Naive B cell (primary cell): ENCODE results near the gene WDR37. TPM values are rescaled to one million over a fixed set of nuclear protein-coding genes. Genes with fewer than 3 reads are reported as not detected.

ENCODE experiments used
- ATAC-seq, 2 donors: fragments of 150-1000 bp; cut with Tn5 transposase; 2 replicates each; pipeline ENCODE4 v1.10.0; 2021; ENCODE audit warnings: low read depth in 2 of 2, mild to moderate bottlenecking in 2 of 2, moderate library complexity in 2 of 2
- DNase-seq: peaks from one replicate; pipeline ENCODE4 v3.0.0; 2022
- H3K27ac Mint-ChIP-seq, 6 donors: one replicate each; pipeline ENCODE4 v1.8.0; 2020 to 2022; ENCODE audit warnings: mild to moderate bottlenecking in 6 of 6, mixed read lengths in 6 of 6, moderate library complexity in 5 of 6, inconsistent platforms in 2 of 6
- H3K27me3 Mint-ChIP-seq, 3 donors: one replicate each; pipeline ENCODE4 v1.8.0; 2021 to 2022; ENCODE audit warnings: mixed read lengths in 3 of 3, mild to moderate bottlenecking in 1 of 3
- H3K36me3 Mint-ChIP-seq, 2 donors: one replicate each; pipeline ENCODE4 v1.8.0; 2020 to 2022; ENCODE audit warnings: mixed read lengths in 2 of 2, inconsistent platforms in 1 of 2, mild to moderate bottlenecking in 1 of 2
- H3K4me1 Mint-ChIP-seq, 3 donors: one replicate each; pipeline ENCODE4 v1.8.0; 2020 to 2022; ENCODE audit warnings: mixed read lengths in 3 of 3, inconsistent platforms in 1 of 3, mild to moderate bottlenecking in 1 of 3, moderate library complexity in 1 of 3
- H3K4me3 Mint-ChIP-seq, 8 donors: one replicate each; pipeline ENCODE4 v1.8.0; 2020 to 2022; ENCODE audit warnings: mild to moderate bottlenecking in 8 of 8, mixed read lengths in 8 of 8, moderate library complexity in 8 of 8, inconsistent platforms in 2 of 8
- H3K9me3 Mint-ChIP-seq, 7 donors: one replicate each; pipeline ENCODE4 v1.8.0; 2020 to 2022; ENCODE audit warnings: mixed read lengths in 7 of 7, mild to moderate bottlenecking in 5 of 7, inconsistent platforms in 2 of 7, moderate library complexity in 1 of 7
- polyA plus RNA-seq, 6 donors: library from polyadenylated mRNA; unstranded; fragments of 300-500 nt; fragmentation: Illumina TruSeq; gene quantifications; one replicate each; pipeline ENCODE4 v1.2.3, GENCODE V29; 2021; ENCODE audit warnings: low read depth in 6 of 6

WDR37 gene
- polyA plus RNA-seq, 6 donors from 2014 or later: 7.9 to 14.9 (median 11.5) TPM

DNA sequence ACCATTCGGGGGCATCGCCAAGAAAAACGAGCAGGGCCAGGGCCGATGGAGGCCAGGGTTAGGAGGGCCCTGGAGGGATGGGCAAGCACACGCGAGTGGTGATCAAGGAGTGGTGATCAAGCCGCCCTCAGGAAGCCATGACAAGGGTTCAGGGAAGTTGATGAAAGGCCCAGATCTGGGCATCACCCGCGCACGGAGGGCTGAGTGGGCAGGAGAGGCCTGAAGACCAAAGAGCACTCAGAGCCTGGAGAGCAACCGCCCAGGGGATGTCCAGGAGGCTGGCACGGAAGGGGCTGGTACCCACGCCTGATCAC is 114.6 kb downstream of the WDR37 start:
- DNase-seq (no peak), ATAC-seq (no peak)
- peak overlapping the region in 1 of 8 donors; percentile 22 for H3K4me3 Mint-ChIP-seq
- peaks cover 0 to 2% (median 0%) of the 10 kb centered on the region in 7 donors for H3K9me3 Mint-ChIP-seq
- no peaks in the 10 kb centered on the region for H3K4me1 Mint-ChIP-seq
- H3K36me3 Mint-ChIP-seq: no peaks in the 10 kb centered on the region
- H3K27me3 Mint-ChIP-seq: peaks cover 10 to 32% (median 23%) of the 10 kb centered on the region in 3 donors
- H3K27ac Mint-ChIP-seq: no peak overlapping the region

DNA sequence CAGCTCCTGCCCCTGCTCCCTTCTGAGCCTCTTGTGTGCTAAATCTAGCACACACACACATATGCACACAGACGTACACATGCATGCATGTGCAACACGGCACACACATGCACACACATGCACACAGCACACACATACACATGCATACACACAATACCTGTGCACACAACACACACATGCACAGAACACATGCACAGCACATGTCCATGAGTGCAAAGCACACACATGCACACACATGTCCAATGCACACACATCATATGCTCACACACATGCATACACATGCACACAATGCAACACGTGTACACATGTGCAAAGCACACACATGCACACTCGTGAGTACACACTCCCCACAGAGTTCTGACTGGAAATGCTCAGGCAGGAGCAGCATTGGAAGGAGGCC is 115.0 kb downstream of the WDR37 start:
- no peak for ATAC-seq
- H3K36me3 Mint-ChIP-seq: no peaks in the 10 kb centered on the region
- H3K4me1 Mint-ChIP-seq: no peaks in the 10 kb centered on the region
- no peak for DNase-seq
- peaks cover 10 to 32% (median 23%) of the 10 kb centered on the region in 3 donors for H3K27me3 Mint-ChIP-seq
- H3K27ac Mint-ChIP-seq: no peak overlapping the region
- H3K9me3 Mint-ChIP-seq: peaks cover 0 to 2% (median 0%) of the 10 kb centered on the region in 7 donors
- H3K4me3 Mint-ChIP-seq: peak overlapping the region in 1 of 8 donors; percentile 35

DNA sequence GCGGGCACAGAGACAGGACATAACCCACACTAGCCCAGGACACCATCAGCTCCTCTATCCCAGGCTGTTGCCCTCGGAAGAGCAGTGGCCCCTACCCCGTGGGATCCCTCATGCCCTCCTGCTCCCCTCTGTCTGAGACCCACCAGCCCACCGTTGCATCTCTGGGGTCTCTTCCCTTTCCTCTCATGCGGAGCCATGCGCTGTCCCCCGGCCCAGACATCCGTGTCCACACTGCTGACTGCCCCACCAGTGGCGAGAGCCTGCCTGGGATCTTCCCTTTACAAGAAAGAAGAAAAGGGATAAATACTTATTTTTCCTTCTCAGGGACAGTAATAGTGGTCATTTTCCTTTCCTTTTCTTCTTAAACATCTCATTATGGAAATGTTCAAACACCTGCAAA is 115.4 kb downstream of the WDR37 start:
- Mint-ChIP-seq H3K9me3 (peaks cover 0 to 2% (median 0%) of the 10 kb centered on the region in 7 donors), H3K4me3 (peak overlapping the region in 1 of 8 donors; percentile 35), H3K36me3 (no peaks in the 10 kb centered on the region), H3K27me3 (peaks cover 10 to 32% (median 23%) of the 10 kb centered on the region in 3 donors), H3K4me1 (no peaks in the 10 kb centered on the region), H3K27ac (no peak overlapping the region)
- ATAC-seq (no peak), DNase-seq (no peak)

DNA sequence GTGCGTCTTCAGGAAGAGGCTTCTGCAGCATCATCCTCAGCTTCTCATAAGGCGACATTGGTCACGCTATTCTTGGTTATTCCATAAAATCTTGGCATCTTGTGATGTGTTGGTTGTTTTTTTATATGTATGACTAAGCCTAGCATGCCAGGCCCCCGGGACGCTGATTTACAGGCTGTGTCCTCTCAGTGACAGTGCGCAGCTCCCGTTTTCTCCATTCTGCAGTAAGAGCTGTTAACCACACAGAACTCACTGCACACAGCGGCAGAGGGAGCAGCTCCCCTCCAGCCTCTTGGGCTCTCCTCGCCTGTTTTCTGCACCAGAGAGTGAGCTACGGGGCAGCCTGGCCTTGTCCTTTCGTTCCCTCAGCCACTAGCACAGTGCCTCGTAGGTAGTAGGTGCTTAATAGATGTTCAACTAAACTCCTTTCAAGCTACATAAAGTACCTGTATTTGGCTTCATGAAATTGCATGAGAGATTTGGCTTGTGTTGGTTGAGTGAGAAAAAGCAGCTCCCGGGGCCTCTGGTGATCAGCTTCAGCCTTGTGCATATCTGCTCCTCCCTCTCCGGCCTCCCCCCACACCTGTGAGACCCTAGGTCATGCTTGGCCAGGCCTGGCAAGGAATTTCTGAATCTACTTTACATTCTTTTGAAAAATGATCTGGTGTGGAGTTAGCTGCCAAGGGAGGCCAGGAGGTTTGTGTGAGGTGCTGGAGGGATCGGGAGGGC is 116.2 kb downstream of the WDR37 start:
- Mint-ChIP-seq H3K9me3 (peaks cover 0 to 2% (median 0%) of the 10 kb centered on the region in 7 donors), H3K36me3 (no peaks in the 10 kb centered on the region), H3K4me3 (no peak overlapping the region), H3K27ac (no peak overlapping the region), H3K27me3 (peaks cover 10 to 29% (median 19%) of the 10 kb centered on the region in 3 donors), H3K4me1 (no peaks in the 10 kb centered on the region)
- DNase-seq: no peak
- no peak for ATAC-seq

DNA sequence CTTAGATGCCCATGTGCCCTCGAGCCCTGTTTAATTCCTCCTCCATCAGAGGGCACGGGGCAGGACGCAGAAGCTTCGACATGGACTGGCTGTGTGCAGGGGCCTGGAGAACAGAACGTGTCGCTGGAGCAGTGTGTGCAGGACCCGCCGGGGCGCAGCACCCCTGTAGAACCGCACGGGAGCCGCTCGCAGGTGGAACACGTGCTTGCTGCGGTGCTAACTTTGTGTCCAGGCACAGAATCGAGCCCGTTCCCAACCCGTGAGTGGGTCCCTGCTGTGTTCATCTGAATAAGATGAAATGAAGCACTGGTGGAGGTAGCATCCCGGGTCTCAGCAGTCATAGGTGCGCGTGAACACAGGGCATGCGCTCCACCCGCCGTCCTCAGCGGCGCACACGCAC is 116.9 kb downstream of the WDR37 start:
- Mint-ChIP-seq H3K27me3 (peaks cover 10 to 26% (median 13%) of the 10 kb centered on the region in 3 donors), H3K27ac (no peak overlapping the region), H3K9me3 (no peaks in the 10 kb centered on the region), H3K4me1 (no peaks in the 10 kb centered on the region), H3K4me3 (no peak overlapping the region), H3K36me3 (no peaks in the 10 kb centered on the region)
- DNase-seq (no peak), ATAC-seq (no peak)

DNA sequence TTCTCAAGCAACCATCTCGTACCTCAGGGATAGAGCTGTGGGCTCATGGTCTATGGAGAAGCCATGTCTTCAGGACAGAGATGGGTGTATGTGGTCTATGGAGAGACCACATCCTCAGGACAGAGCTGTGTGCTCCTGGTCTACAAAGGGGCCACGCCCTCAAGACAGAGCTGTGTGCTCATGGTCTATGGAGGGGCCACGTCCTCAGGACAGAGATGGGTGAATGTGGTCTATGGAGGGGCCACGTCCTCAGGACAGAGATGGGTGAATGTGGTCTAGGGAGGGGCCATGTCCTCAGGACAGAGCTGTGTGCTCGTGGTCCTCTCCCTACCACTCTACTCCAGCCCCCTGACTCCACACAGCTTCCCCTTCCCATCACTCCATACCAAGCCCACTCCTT is 117.8 kb downstream of the WDR37 start:
- no peaks in the 10 kb centered on the region for H3K9me3 Mint-ChIP-seq
- H3K27ac Mint-ChIP-seq: no peak overlapping the region
- H3K4me1 Mint-ChIP-seq: no peaks in the 10 kb centered on the region
- ATAC-seq: no peak
- no peak overlapping the region for H3K4me3 Mint-ChIP-seq
- peaks cover 10 to 20% (median 11%) of the 10 kb centered on the region in 3 donors for H3K27me3 Mint-ChIP-seq
- DNase-seq: no peak
- H3K36me3 Mint-ChIP-seq: no peaks in the 10 kb centered on the region

DNA sequence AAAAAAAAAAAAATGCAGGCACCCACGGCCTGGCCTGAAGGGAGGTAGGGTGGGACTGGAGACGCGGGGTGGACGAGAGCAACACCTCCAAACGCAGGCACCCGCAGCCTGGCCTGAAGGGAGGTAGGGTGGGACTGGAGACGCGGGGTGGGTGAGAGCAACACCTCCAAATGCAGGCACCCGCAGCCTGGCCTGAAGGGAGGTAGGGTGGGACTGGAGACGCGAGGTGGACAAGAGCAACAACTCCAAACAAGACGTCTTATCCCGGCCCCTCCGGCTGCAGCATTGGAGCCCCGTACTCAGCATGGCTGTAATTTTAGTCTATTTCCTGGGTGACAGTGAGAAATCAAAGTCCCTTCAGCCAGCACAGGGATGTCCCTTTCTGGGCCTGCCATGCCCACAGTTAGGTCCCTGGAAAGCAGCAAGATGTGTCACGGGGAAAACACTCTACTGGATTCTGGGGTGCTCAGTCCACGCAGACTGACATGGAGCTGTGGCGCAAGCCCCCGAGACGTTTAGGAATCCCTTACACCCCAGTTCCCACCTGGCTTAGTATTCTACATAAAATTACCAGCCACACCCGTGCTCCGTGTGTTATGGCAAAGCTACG is 119.9 kb downstream of the WDR37 start:
- Mint-ChIP-seq H3K9me3 (peaks cover 0 to 2% (median 0%) of the 10 kb centered on the region in 7 donors), H3K36me3 (no peaks in the 10 kb centered on the region), H3K4me3 (no peak overlapping the region), H3K27me3 (peaks cover 12 to 19% (median 19%) of the 10 kb centered on the region in 3 donors), H3K27ac (no peak overlapping the region), H3K4me1 (no peaks in the 10 kb centered on the region)
- ATAC-seq (no peak), DNase-seq (no peak)

DNA sequence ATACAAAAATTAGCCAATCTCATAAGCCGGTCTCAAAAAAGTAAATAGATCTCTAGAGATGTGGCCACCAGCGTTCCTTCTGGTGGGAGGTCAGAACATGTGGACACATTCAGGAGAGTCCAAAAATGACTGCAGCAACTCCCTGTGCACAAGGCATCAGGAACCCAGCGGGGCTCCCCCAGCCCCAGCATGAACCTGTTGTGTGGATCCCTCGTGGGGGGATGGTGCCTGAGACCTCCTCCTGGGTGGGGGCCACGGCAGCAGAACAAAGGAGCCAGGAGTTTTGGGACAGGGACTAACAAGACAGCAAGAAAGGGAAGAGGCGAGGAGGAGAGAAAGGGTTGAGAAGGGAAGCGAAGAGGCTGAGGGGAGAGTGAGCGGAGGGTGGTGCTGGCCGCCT is 121.8 kb downstream of the WDR37 start:
- DNase-seq (no peak), ATAC-seq (no peak)
- Mint-ChIP-seq H3K9me3 (peaks cover 0 to 2% (median 0%) of the 10 kb centered on the region in 7 donors), H3K4me3 (no peak overlapping the region), H3K36me3 (no peaks in the 10 kb centered on the region), H3K27me3 (peaks cover 12 to 19% (median 16%) of the 10 kb centered on the region in 3 donors), H3K4me1 (no peaks in the 10 kb centered on the region), H3K27ac (no peak overlapping the region)

DNA sequence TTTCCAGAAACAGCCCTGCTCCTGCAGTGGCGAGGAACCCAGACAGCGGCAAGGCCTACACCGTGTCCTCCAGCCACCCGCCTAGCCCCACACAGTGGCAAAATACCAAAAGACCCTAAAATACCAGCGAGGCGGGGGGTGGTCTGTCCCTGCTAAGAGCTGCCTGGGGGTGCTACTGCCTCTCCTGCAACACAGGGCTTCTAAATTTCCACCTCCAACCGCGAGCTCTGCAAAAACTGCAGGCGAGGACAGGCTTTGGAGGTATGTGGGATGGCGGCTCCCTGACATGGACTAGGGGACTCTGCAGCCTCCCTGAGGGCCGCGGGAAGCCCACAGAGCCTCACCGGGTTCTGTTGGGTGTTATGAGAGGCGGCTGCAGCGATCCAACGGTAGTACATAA is 122.3 kb downstream of the WDR37 start:
- H3K4me3 Mint-ChIP-seq: no peak overlapping the region
- H3K9me3 Mint-ChIP-seq: peaks cover 0 to 2% (median 0%) of the 10 kb centered on the region in 7 donors
- no peaks in the 10 kb centered on the region for H3K36me3 Mint-ChIP-seq
- H3K27me3 Mint-ChIP-seq: peaks cover 14 to 19% (median 16%) of the 10 kb centered on the region in 3 donors
- no peak for DNase-seq
- H3K27ac Mint-ChIP-seq: no peak overlapping the region
- H3K4me1 Mint-ChIP-seq: no peaks in the 10 kb centered on the region
- no peak for ATAC-seq

DNA sequence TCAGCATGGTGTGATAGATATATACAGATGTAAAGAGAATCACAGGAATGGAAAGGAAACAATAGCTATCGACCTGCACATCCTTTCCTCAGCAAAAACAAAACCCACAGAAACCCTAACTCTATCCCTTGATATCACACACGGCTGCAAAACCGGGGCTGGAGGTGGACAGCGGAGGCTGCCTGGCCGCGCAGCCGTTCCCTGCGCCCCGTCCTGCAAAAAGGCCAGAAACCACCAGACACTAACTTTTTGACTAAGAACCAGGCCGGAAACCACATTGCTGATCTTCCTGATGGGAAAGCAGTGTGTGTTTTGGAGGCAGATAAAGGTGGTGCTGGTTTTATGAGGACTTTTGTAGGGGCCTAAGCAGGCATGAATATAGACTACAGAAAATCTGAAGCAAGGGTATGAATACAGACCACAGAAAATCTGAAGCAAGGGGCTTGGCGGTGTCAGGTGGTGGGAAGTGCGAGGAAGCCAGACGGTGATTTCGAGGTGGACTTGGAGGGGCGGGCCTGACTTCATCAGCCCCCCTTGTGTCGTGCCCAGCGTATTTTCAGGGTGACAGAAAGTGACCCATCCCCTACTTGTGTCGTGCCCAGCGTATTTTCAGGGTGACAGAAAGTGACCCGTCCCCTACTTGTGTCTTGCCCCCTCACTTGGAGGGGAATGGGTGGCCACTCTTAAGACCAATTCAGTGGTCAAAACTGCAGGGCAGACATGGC is 123.3 kb downstream of the WDR37 start:
- Mint-ChIP-seq H3K4me1 (no peaks in the 10 kb centered on the region), H3K4me3 (no peak overlapping the region), H3K9me3 (peaks cover 0 to 2% (median 0%) of the 10 kb centered on the region in 7 donors), H3K36me3 (no peaks in the 10 kb centered on the region), H3K27ac (no peak overlapping the region), H3K27me3 (peaks cover 10 to 15% (median 13%) of the 10 kb centered on the region in 3 donors)
- ATAC-seq (no peak), DNase-seq (no peak)

DNA sequence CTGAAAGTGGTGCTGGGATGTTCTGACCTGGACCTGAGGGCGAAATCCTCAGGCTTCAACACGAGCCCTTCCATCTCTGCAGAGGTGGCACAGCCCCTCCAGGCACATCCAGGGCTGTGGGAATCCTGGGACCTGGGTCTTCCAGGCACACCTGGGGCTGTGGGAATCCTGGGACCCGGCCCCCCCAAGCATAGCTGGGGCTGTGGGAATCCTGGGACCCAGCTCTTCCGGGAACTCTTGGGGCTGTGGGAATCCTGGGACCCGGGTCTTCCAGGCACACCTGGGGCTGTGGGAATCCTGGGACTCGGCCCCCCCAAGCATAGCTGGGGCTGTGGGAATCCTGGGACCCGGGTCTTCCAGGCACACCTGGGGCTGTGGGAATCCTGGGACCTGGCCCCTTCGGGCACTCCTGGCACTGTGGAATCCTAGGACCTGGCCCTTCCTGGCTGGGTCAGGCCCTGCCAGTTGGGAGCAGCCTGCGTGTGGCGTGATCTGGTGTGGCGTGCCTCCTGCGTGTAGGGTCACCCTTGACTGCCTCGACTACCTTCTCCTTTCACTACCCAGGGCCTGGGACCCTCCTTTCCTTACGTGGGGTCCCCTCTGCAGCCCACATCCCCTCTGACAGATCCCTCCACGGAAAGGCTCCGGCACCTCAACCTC is 124.0 kb downstream of the WDR37 start:
- Mint-ChIP-seq H3K4me1 (no peaks in the 10 kb centered on the region), H3K27ac (peak overlapping the region in 1 of 6 donors; percentile 88), H3K4me3 (no peak overlapping the region), H3K27me3 (peaks cover 10 to 15% (median 11%) of the 10 kb centered on the region in 3 donors), H3K36me3 (no peaks in the 10 kb centered on the region), H3K9me3 (peaks cover 0 to 2% (median 0%) of the 10 kb centered on the region in 7 donors)
- DNase-seq (no peak), ATAC-seq (no peak)

DNA sequence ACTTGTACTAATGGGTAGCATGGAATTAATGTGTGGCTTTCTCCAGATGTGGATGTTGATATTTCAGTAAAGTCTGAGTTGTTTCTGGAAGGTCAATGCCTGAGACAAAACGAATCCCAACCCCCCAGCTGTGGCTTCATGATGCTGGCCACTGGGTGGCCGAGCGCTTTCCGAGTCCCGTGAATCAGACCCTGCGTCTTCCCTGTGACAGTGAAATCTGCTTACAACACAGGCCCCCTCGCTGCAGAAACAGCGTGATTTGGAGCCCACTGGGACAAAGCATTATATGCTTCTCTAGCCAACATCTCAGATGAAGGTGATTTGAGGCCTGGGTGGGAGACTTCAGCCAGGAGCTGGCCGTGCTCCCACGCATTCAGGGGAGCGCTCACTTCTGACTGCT is 124.7 kb downstream of the WDR37 start:
- no peak for DNase-seq
- Mint-ChIP-seq H3K27ac (peak overlapping the region in 1 of 6 donors; percentile 52), H3K36me3 (no peaks in the 10 kb centered on the region), H3K4me1 (no peaks in the 10 kb centered on the region), H3K4me3 (no peak overlapping the region), H3K9me3 (peaks cover 0 to 2% (median 0%) of the 10 kb centered on the region in 7 donors), H3K27me3 (peaks cover 8 to 15% (median 10%) of the 10 kb centered on the region in 3 donors)
- ATAC-seq: no peak
